GM21423 (cell line): ENCODE data around the gene NAV3.
A peak's percentile ranks its signal among the peaks of the same experiment; 100 is the strongest.

Experiments
- ATAC-seq: cut with Tn5 transposase; IDR thresholded peaks from one replicate; pipeline ENCODE4 v1.9.1; 2021; ENCODE audit warnings: mild to moderate bottlenecking, moderate library complexity; ENCODE audit not compliant: unreplicated experiment

Gene NAV3

GRCh38 chr12:77919450-77919849 is 88.8 kb downstream of the NAV3 start:
- no peak for ATAC-seq

GRCh38 chr12:77923882-77924281 is 93.2 kb downstream of the NAV3 start:
- ATAC-seq = no peak

- ATAC-seq = no peak
These were observed 94.0 kb downstream of the NAV3 start for GRCh38 chr12:77924703-77925102.

GRCh38 chr12:77925536-77926108 is 94.9 kb downstream of the NAV3 start:
- ATAC-seq = peak; percentile 100

GRCh38 chr12:77928078-77928477 is 97.4 kb downstream of the NAV3 start:
- ATAC-seq = no peak

- ATAC-seq = no peak
These were observed 101.5 kb downstream of the NAV3 start for GRCh38 chr12:77932216-77932615.

- no peak for ATAC-seq
These were observed 107.6 kb downstream of the NAV3 start for GRCh38 chr12:77938301-77938700.

- no peak for ATAC-seq
These were observed 109.3 kb downstream of the NAV3 start for GRCh38 chr12:77940011-77940423.

- ATAC-seq = no peak
These were observed 109.9 kb downstream of the NAV3 start for GRCh38 chr12:77940567-77940966.

- no peak for ATAC-seq
These were observed 110.7 kb downstream of the NAV3 start for GRCh38 chr12:77941401-77941800.

- no peak for ATAC-seq
These were observed 112.8 kb downstream of the NAV3 start for GRCh38 chr12:77943466-77943865.

- ATAC-seq = no peak
These were observed 115.9 kb downstream of the NAV3 start for GRCh38 chr12:77946541-77947061.

GRCh38 chr12:77947330-77947729 is 116.6 kb downstream of the NAV3 start:
- no peak for ATAC-seq

GRCh38 chr12:77947746-77948145 is 117.1 kb downstream of the NAV3 start:
- no peak for ATAC-seq

GRCh38 chr12:77949943-77950342 is 119.2 kb downstream of the NAV3 start:
- ATAC-seq = no peak

GRCh38 chr12:77953528-77954205 is 123.0 kb downstream of the NAV3 start:
- ATAC-seq = no peak

GRCh38 chr12:77954206-77954555 is 123.5 kb downstream of the NAV3 start:
- ATAC-seq = no peak

- no peak for ATAC-seq
These were observed 126.4 kb downstream of the NAV3 start for GRCh38 chr12:77957062-77957461.

GRCh38 chr12:77963576-77964178 is 133.0 kb downstream of the NAV3 start:
- no peak for ATAC-seq

GRCh38 chr12:77965790-77966189 is 135.1 kb downstream of the NAV3 start:
- ATAC-seq = no peak

- no peak for ATAC-seq
These were observed 137.3 kb downstream of the NAV3 start for GRCh38 chr12:77968021-77968420.

GRCh38 chr12:77968571-77968970 is 137.9 kb downstream of the NAV3 start:
- no peak for ATAC-seq
